GM10248 (cell line): ENCODE data around the gene ANGPTL4.
"Not testable (repeated sequence)": the region's sequence is repeated elsewhere in the genome, so short reads cannot be mapped to it uniquely, and the experiment has no call there.

Source experiments
- CTCF ChIA-PET: fragments of 300-600 bp; sonication (Branson Sonifier 250); formaldehyde crosslinking; extraction: SDS; loops from one replicate; lab custom pipeline; 2021; ENCODE audit warnings: antibody characterized with exemption; lab: Yijun Ruan, JAX
- POLR2A ChIA-PET: fragments of 350-650 bp; sonication (Branson Sonifier 250); formaldehyde crosslinking; extraction: SDS; loops from one replicate; lab custom pipeline; 2020; ENCODE audit warnings: antibody characterized with exemption; lab: Yijun Ruan, JAX
- DNase-seq: peaks from one replicate; pipeline ENCODE4 v3.0.0; 2012; ENCODE audit errors: extremely low spot score
- CTCF ChIP-seq: IDR thresholded peaks from 2 replicates; pipeline ENCODE4 v1.5.1; 2012; ENCODE audit warnings: mild to moderate bottlenecking, low read depth; ENCODE audit errors: extremely low read depth, missing control alignments, control extremely low read depth

The ANGPTL4 gene

GRCh38 chr19:8352134-8352827, 11.7 kb upstream of the ANGPTL4 start:
- DNase-seq: no peak
- ChIA-PET CTCF (interaction anchor here (0.6 to 4.8 kb wide), 12 partner anchors 9 to 232 kb away, joined by 3 to 72 read pairs (median 22); partner anchors contain the start of genes ANGPTL4, KANK3, MARCHF2 and MYO1F), POLR2A (interaction anchor here (0.6 kb wide), 2 partner anchors 157 to 229 kb away, joined by 3 to 4 read pairs; no protein-coding TSS in a partner anchor)
- no peak for TF ChIP-seq CTCF

- ChIA-PET POLR2A (interaction anchor here (0.6 kb wide), 2 partner anchors 157 to 228 kb away, joined by 3 to 4 read pairs; no protein-coding TSS in a partner anchor), CTCF (interaction anchor here (0.6 to 4.8 kb wide), 25 partner anchors 10 to 232 kb away, joined by 3 to 72 read pairs (median 9); partner anchors contain the start of genes ANGPTL4, HNRNPM, KANK3 and MARCHF2)
- DNase-seq: not testable (repeated sequence)
Observed at GRCh38 chr19:8352845-8353244, 11.1 kb upstream of the ANGPTL4 start.

- CTCF ChIA-PET: interaction anchor here (1.0 to 4.8 kb wide), 12 partner anchors 7 to 224 kb away, joined by 3 to 72 read pairs (median 18); partner anchors contain the start of genes ANGPTL4, KANK3, MARCHF2 and MYO1F
- TF ChIP-seq CTCF: no peak
- DNase-seq: no peak
- POLR2A ChIA-PET: no interaction called here
Observed at GRCh38 chr19:8355631-8356402, 8.1 kb upstream of the ANGPTL4 start.

- DNase-seq: no peak
- no peak for TF ChIP-seq CTCF
- ChIA-PET POLR2A (interaction anchor here (0.6 kb wide), 1 partner anchor 31 kb away, joined by 4 read pairs; no protein-coding TSS in a partner anchor), CTCF (interaction anchor here (1.1 to 1.7 kb wide), 3 partner anchors 9 to 222 kb away, joined by 3 to 7 read pairs (median 4); no protein-coding TSS in a partner anchor)
Observed at GRCh38 chr19:8357007-8357521, 6.9 kb upstream of the ANGPTL4 start.

- TF ChIP-seq CTCF: no peak
- DNase-seq: no peak
- POLR2A ChIA-PET: no interaction called here
- CTCF ChIA-PET: interaction anchor here (1.1 to 2.4 kb wide), 3 partner anchors 39 to 222 kb away, joined by 3 to 7 read pairs (median 5); no protein-coding TSS in a partner anchor
Observed at GRCh38 chr19:8358948-8359347, 5.0 kb upstream of the ANGPTL4 start.

GRCh38 chr19:8360196-8360595, 3.8 kb upstream of the ANGPTL4 start:
- no peak for TF ChIP-seq CTCF
- CTCF ChIA-PET: no interaction called here
- no peak for DNase-seq
- POLR2A ChIA-PET: no interaction called here
